ENCODE results near the gene FGF22. TPM values are rescaled to one million over a fixed set of nuclear protein-coding genes. Genes with fewer than 3 reads are reported as not detected.

FGF22 gene
- total and polyA plus RNA-seq, 2 of the 13 experiments (the other 11 are each of a cell fraction or from before 2014, with no cell fraction given): 0.24 TPM; not detected in 1

DNA sequence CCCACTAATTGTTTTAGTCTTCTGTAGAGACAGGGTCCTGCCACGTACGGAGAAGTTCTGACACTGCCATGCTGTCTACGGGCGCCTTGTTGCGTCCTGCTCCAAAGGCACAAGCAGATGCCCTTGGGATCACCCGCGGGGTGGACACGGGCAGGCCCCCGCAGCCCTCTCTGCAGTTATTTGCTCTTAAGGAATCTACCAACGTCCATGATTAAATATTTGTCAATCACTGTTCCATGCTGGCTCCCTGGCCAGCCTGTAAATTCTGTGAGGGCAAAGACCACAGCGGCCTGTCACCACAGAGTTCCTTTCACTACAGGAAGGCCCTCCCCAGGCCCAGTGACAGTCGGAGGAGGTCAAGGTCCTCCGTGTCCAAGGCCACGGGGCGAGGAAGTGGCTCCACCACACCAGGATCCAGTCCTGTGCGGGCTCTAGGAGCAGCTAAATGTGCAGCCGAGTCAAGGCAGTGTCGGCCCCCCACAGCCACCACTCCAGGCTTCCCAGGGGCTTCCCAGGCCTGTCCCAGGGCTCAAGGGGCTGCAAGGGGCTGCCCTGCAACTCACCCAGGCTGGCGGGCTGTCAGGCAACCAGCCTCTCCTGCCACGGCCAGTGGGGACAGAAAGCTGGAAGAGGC, 21.2 kb downstream of the FGF22 start (continued):
- TF ChIP-seq, protein P1, sequence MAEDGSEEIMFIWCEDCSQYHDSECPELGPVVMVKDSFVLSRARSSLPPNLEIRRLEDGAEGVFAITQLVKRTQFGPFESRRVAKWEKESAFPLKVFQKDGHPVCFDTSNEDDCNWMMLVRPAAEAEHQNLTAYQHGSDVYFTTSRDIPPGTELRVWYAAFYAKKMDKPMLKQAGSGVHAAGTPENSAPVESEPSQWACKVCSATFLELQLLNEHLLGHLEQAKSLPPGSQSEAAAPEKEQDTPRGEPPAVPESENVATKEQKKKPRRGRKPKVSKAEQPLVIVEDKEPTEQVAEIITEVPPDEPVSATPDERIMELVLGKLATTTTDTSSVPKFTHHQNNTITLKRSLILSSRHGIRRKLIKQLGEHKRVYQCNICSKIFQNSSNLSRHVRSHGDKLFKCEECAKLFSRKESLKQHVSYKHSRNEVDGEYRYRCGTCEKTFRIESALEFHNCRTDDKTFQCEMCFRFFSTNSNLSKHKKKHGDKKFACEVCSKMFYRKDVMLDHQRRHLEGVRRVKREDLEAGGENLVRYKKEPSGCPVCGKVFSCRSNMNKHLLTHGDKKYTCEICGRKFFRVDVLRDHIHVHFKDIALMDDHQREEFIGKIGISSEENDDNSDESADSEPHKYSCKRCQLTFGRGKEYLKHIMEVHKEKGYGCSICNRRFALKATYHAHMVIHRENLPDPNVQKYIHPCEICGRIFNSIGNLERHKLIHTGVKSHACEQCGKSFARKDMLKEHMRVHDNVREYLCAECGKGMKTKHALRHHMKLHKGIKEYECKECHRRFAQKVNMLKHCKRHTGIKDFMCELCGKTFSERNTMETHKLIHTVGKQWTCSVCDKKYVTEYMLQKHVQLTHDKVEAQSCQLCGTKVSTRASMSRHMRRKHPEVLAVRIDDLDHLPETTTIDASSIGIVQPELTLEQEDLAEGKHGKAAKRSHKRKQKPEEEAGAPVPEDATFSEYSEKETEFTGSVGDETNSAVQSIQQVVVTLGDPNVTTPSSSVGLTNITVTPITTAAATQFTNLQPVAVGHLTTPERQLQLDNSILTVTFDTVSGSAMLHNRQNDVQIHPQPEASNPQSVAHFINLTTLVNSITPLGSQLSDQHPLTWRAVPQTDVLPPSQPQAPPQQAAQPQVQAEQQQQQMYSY (CRISPR knock-in tag; IDR thresholded peaks at IDR 0.05): peak; percentile 71; the same call in 1 of the 2 replicates
- no peak for TF ChIP-seq SSRP1 (CRISPR knock-in tag; IDR thresholded peaks at IDR 0.05)
- TF ChIP-seq SNAPC2 (CRISPR knock-in tag; IDR thresholded peaks at IDR 0.05): no peak
- TF ChIP-seq ZNF501 (CRISPR knock-in tag; IDR thresholded peaks at IDR 0.05): peak; percentile 46
- TF ChIP-seq ZNF354B (CRISPR knock-in tag; IDR thresholded peaks at IDR 0.05): no peak
- TF ChIP-seq DNMT1 (CRISPR knock-in tag; IDR thresholded peaks at IDR 0.05): no peak
- TF ChIP-seq MEF2D (CRISPR knock-in tag; IDR thresholded peaks at IDR 0.05): peak; percentile 79; the same call in 1 of the 2 replicates
- TF ChIP-seq CCDC6 (CRISPR knock-in tag; IDR thresholded peaks at IDR 0.05): no peak
- TF ChIP-seq NKX3-1 (CRISPR knock-in tag; IDR thresholded peaks at IDR 0.05): no peak; the same call in 1 of the 2 replicates
- TF ChIP-seq ZNF510 (CRISPR knock-in tag; IDR thresholded peaks at IDR 0.05; ENCODE audit: low read depth): peak; percentile 17; the same call in 1 of the 2 replicates
- no peak for TF ChIP-seq SMARCE1 (IDR thresholded peaks at IDR 0.05; ENCODE audit: borderline replicate concordance)
- no peak for TF ChIP-seq ZBTB42 (CRISPR knock-in tag; IDR thresholded peaks at IDR 0.05)
- no peak; the same call in 1 of the 2 replicates for TF ChIP-seq KDM5A (IDR thresholded peaks at IDR 0.05; ENCODE audit: borderline replicate concordance, low read length)
- TF ChIP-seq, protein P2, sequence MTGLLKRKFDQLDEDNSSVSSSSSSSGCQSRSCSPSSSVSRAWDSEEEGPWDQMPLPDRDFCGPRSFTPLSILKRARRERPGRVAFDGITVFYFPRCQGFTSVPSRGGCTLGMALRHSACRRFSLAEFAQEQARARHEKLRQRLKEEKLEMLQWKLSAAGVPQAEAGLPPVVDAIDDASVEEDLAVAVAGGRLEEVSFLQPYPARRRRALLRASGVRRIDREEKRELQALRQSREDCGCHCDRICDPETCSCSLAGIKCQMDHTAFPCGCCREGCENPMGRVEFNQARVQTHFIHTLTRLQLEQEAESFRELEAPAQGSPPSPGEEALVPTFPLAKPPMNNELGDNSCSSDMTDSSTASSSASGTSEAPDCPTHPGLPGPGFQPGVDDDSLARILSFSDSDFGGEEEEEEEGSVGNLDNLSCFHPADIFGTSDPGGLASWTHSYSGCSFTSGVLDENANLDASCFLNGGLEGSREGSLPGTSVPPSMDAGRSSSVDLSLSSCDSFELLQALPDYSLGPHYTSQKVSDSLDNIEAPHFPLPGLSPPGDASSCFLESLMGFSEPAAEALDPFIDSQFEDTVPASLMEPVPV (CRISPR knock-in tag; IDR thresholded peaks at IDR 0.05): no peak
- TF ChIP-seq KLF13 (CRISPR knock-in tag; IDR thresholded peaks at IDR 0.05): no peak
- TF ChIP-seq ZNF788 (CRISPR knock-in tag; IDR thresholded peaks at IDR 0.05; ENCODE audit: borderline replicate concordance): peak; percentile 92; the same call in 1 of the 2 replicates
- TF ChIP-seq ZNF670 (CRISPR knock-in tag; IDR thresholded peaks at IDR 0.05; ENCODE audit: borderline replicate concordance): no peak
- no peak for TF ChIP-seq U2AF2 (IDR thresholded peaks at IDR 0.05; ENCODE audit: low read depth, low read length)
- TF ChIP-seq, protein P3, sequence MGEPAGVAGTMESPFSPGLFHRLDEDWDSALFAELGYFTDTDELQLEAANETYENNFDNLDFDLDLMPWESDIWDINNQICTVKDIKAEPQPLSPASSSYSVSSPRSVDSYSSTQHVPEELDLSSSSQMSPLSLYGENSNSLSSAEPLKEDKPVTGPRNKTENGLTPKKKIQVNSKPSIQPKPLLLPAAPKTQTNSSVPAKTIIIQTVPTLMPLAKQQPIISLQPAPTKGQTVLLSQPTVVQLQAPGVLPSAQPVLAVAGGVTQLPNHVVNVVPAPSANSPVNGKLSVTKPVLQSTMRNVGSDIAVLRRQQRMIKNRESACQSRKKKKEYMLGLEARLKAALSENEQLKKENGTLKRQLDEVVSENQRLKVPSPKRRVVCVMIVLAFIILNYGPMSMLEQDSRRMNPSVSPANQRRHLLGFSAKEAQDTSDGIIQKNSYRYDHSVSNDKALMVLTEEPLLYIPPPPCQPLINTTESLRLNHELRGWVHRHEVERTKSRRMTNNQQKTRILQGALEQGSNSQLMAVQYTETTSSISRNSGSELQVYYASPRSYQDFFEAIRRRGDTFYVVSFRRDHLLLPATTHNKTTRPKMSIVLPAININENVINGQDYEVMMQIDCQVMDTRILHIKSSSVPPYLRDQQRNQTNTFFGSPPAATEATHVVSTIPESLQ (CRISPR knock-in tag; conservative IDR thresholded peaks at IDR 0.05): no peak
- TF ChIP-seq ZNF766 (CRISPR knock-in tag; IDR thresholded peaks at IDR 0.05; ENCODE audit: borderline replicate concordance): peak; percentile 80; the same call in 1 of the 2 replicates
- TF ChIP-seq CCAR2 (optimal IDR thresholded peaks at IDR 0.05; ENCODE audit: low read depth, low read length): no peak
- TF ChIP-seq CHCHD3 (CRISPR knock-in tag; IDR thresholded peaks at IDR 0.05): no peak
- peak; percentile 77 for TF ChIP-seq ISL2 (CRISPR knock-in tag; IDR thresholded peaks at IDR 0.05)
- peak; percentile 57; the same call in 1 of the 2 replicates for TF ChIP-seq ZNF629 (CRISPR knock-in tag; conservative IDR thresholded peaks at IDR 0.05)
- TF ChIP-seq RBFOX2 (IDR thresholded peaks at IDR 0.05; ENCODE audit: low read depth, low read length): peak; percentile 89
